K562 (cell line): ENCODE data around the gene PCK2. TPM values are rescaled to one million over a fixed set of nuclear protein-coding genes. Genes with fewer than 3 reads are reported as not detected.

Experiments used
- ARID1B ChIP-seq: fragments of 450-650 bp; IDR thresholded peaks from 2 replicates; pipeline ENCODE4 v1.6.1; 2016; ENCODE audit warnings: antibody characterized with exemption, mild to moderate bottlenecking, inconsistent platforms
- E2F3 ChIP-seq: fragments of 250-450 bp; sonication (Bioruptor Pico); IDR thresholded peaks from 2 replicates; pipeline ENCODE4 v1.4.0; 2020; ENCODE audit warnings: mild to moderate bottlenecking
- FUS ChIP-seq: fragments of 200-400 bp; formaldehyde crosslinking; optimal IDR thresholded peaks from 2 replicates; pipeline ENCODE3; 2017; ENCODE audit warnings: low read depth, low read length
- HIVEP1 ChIP-seq: fragments of 250-450 bp; sonication (Bioruptor Pico); IDR thresholded peaks from 2 replicates; pipeline ENCODE4 v1.4.0; 2020; ENCODE audit warnings: mild to moderate bottlenecking
- ILF3 ChIP-seq: fragments of 450-650 bp; IDR thresholded peaks from 2 replicates; pipeline ENCODE4 v1.6.1; 2018; ENCODE audit warnings: antibody characterized with exemption, mild to moderate bottlenecking, moderate library complexity, borderline replicate concordance
- IRF9 ChIP-seq: fragments of 450-650 bp; IDR thresholded peaks from 2 replicates; pipeline ENCODE4 v1.6.1; 2016; ENCODE audit warnings: missing biosample characterization, missing genetic modification characterization
- JUN ChIP-seq, 2 experiments: sonication (generic) in 1 of 2; formaldehyde crosslinking in 1 of 2; IDR thresholded peaks; 2 replicates each; pipeline versions ENCODE4 v1.6.1 to v1.8.0; 2012 to 2022; ENCODE audit warnings: borderline replicate concordance in 2 of 2, mild to moderate bottlenecking in 2 of 2, improper control_type of control experiment in 1 of 2, low read depth in 1 of 2, low read length in 1 of 2, missing genetic modification reagents in 1 of 2
- MAZ ChIP-seq, 2 experiments: fragments of 450-650 bp in 1 of 2; sonication (generic) in 1 of 2; formaldehyde crosslinking; IDR thresholded peaks in 1 of 2; conservative IDR thresholded peaks in 1 of 2; 2 replicates each; pipeline versions ENCODE4 v1.4.0 to v1.5.0; 2020; ENCODE audit warnings: mild to moderate bottlenecking in 1 of 2, missing genetic modification reagents in 1 of 2
- MEF2A ChIP-seq: IDR thresholded peaks from 2 replicates; pipeline ENCODE4 v1.6.1; 2011; ENCODE audit warnings: low read depth, mild to moderate bottlenecking, low read length, moderate library complexity; ENCODE audit not compliant: control insufficient read depth
- MYNN ChIP-seq, 2 experiments: sonication (generic); formaldehyde crosslinking in 1 of 2; IDR thresholded peaks; 2 replicates each; pipeline versions ENCODE4 v1.5.0 to v1.6.1; 2016 to 2020; ENCODE audit warnings: antibody characterized with exemption in 1 of 2, missing genetic modification reagents in 1 of 2
- NFIC ChIP-seq: fragments of 450-650 bp; IDR thresholded peaks from 2 replicates; pipeline ENCODE4 v1.6.1; 2017; ENCODE audit warnings: mild to moderate bottlenecking, inconsistent platforms
- SIN3A ChIP-seq, 2 experiments: fragments of 150-350 bp in 1 of 2; IDR thresholded peaks; 2 replicates each; pipeline ENCODE4 v1.6.1; 2011 to 2016; ENCODE audit warnings: borderline replicate concordance in 2 of 2, low read depth in 2 of 2, low read length in 2 of 2, mild to moderate bottlenecking in 2 of 2, moderate library complexity in 2 of 2; ENCODE audit not compliant: control insufficient read depth in 1 of 2
- SNRNP70 ChIP-seq: fragments of 200-400 bp; formaldehyde crosslinking; optimal IDR thresholded peaks from 2 replicates; pipeline ENCODE3; 2017; ENCODE audit warnings: low read depth, low read length
- TAF7 ChIP-seq: fragments of 450-650 bp; IDR thresholded peaks from 2 replicates; pipeline ENCODE4 v1.6.1; 2016; ENCODE audit warnings: missing genetic modification characterization, missing compliant biosample characterization
- ZBTB7A ChIP-seq: IDR thresholded peaks from 2 replicates; pipeline ENCODE4 v1.6.1; 2011; ENCODE audit warnings: low read depth, mild to moderate bottlenecking, low read length, moderate library complexity, borderline replicate concordance; ENCODE audit not compliant: control insufficient read depth
- ZNF133 ChIP-seq: fragments of 250-450 bp; sonication (Bioruptor Pico); IDR thresholded peaks from 2 replicates; pipeline ENCODE4 v1.4.0; 2020; ENCODE audit warnings: mild to moderate bottlenecking
- ZNF766 ChIP-seq: fragments of 200-800 bp; sonication (Bioruptor generic); conservative IDR thresholded peaks from 2 replicates; pipeline ENCODE4 v1.6.1; 2016; ENCODE audit warnings: missing genetic modification characterization, missing compliant biosample characterization
- polyA plus RNA-seq, 8 experiments: library from polyadenylated mRNA; depleted of rRNA in 4 of 8; stranded (reverse) in 5 of 8; unstranded in 3 of 8; fragments of >200 nt; fragmentation: Nextera tagmentation in 2 of 8; fragmentation: Illumina TruSeq in 1 of 8; extraction: Ambion mirVana in 2 of 8; extraction: Trizol in 1 of 8; gene quantifications; 2 replicates each; pipeline versions ENCODE4 v1.2.1 to v1.2.3, GENCODE V29; 2011 to 2014; ENCODE audit warnings: inconsistent platforms in 1 of 8, missing spikeins in 1 of 8
- total RNA-seq, 7 experiments: library from RNA; depleted of rRNA in 6 of 7; stranded (reverse); fragments of >200 nt in 6 of 7; fragmentation: Illumina TruSeq in 2 of 7; extraction: Trizol in 2 of 7; gene quantifications; 2 replicates each; pipeline versions ENCODE4 v1.2.1 to v1.2.3, GENCODE V29; 2011 to 2021; ENCODE audit warnings: low replicate concordance in 1 of 7
- TF ChIP-seq, protein P1 (sequence below): fragments of 450-650 bp; formaldehyde crosslinking; conservative IDR thresholded peaks from 2 replicates; pipeline ENCODE4 v1.4.0; 2022; ENCODE audit warnings: mild to moderate bottlenecking, missing genetic modification characterization
- TF ChIP-seq, protein P2 (sequence below): fragments of 450-650 bp; conservative IDR thresholded peaks from 2 replicates; pipeline ENCODE4 v1.6.1; 2016; ENCODE audit warnings: missing genetic modification characterization, low read depth, mild to moderate bottlenecking, missing compliant biosample characterization, moderate library complexity
- TF ChIP-seq, protein P3 (sequence below): fragments of 250-450 bp; sonication (Bioruptor Pico); IDR thresholded peaks from 2 replicates; pipeline ENCODE4 v1.8.0; 2021; ENCODE audit warnings: moderate library complexity, mild to moderate bottlenecking, inconsistent platforms

PCK2 gene
- total and polyA plus RNA-seq, 9 of the 15 experiments (the other 6 are each of a cell fraction or from before 2014, with no cell fraction given): 3.3 to 60.9 (median 30.4) TPM

DNA sequence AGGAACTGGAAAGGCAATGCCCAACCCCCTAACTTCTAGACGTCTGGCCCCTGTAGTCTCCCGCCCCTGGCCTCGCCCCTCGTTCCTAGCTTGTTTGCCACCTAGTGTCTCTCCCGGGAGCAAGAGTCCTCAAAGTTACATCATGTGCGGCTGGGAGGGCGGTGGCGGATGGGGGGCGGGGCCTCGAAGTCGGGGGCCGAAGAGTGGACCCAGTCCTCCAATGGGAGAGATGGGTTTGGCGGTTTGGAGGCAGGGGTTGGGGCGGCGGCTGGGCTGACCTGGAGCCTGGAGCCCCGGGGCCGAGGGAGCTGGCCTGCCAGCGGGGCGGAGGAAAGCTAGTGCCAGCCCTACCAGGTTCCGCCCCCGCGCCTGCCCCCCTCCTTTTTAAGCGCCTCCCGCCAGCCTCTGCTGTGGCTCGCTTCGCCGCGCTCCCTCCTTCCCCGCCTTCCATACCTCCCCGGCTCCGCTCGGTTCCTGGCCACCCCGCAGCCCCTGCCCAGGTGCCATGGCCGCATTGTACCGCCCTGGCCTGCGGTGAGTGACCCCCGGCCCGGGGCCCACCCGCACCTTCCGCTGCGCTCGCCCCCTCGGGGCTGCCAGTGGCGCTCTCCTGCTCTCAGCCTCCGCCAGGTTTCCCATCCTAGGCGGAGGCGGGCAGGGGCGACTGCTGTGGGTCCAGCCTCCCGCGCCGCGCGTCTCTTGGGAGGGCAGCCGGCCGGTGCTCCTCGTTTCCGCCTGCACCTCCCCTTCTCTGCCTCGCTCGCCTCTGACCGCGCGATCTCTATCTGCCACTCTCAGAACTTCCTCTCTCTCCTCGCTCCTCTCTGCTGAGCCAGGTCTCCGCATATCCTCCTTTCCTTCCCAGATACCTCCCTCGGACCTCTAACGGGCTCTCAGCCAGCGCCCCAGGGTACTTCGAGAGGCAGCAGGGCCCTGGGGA is at the start of gene PCK2 (continued):
- TF ChIP-seq E2F3 (CRISPR knock-in tag) (peak; percentile 14; the same call in 1 of the 2 replicates), IRF9 (tag) (no peak), JUN (IDR thresholded peaks at IDR 0.05; ENCODE audit: borderline replicate concordance, low read depth, low read length) (no peak), JUN (CRISPR knock-in tag; IDR thresholded peaks at IDR 0.05; ENCODE audit: borderline replicate concordance) (no peak), MEF2A (no peak), HIVEP1 (CRISPR knock-in tag) (no peak), NFIC (no peak; the same call in 1 of the 2 replicates), FUS (no peak), SIN3A (IDR thresholded peaks at IDR 0.05; ENCODE audit: borderline replicate concordance in 2 of 2, control insufficient read depth in 1 of 2, low read depth in 2 of 2, low read length in 2 of 2) (0 out of 4 replicates have a peak, but pooled peaks of 1 of the 2 experiments have one; percentile 9), ZNF133 (CRISPR knock-in tag) (no peak), SNRNP70 (no peak), ZBTB7A (peak; percentile 58; the same call in 1 of the 2 replicates), ILF3 (no peak), MAZ (CRISPR knock-in tag; conservative IDR thresholded peaks at IDR 0.05 in 1 of 2, IDR thresholded peaks at IDR 0.05 in 1 of 2) (peak; percentile 63 to 85; a peak in 3 of 4 replicates), TAF7 (tag) (peak; percentile 66; the same call in 1 of the 2 replicates), MYNN (IDR thresholded peaks at IDR 0.05) (no peak; the same call in 1 of the 2 replicates), MYNN (CRISPR knock-in tag; IDR thresholded peaks at IDR 0.05) (no peak), ARID1B (no peak; the same call in 1 of the 2 replicates), ZNF766 (CRISPR knock-in tag) (no peak; the same call in 1 of the 2 replicates)
- TF ChIP-seq, protein P1, sequence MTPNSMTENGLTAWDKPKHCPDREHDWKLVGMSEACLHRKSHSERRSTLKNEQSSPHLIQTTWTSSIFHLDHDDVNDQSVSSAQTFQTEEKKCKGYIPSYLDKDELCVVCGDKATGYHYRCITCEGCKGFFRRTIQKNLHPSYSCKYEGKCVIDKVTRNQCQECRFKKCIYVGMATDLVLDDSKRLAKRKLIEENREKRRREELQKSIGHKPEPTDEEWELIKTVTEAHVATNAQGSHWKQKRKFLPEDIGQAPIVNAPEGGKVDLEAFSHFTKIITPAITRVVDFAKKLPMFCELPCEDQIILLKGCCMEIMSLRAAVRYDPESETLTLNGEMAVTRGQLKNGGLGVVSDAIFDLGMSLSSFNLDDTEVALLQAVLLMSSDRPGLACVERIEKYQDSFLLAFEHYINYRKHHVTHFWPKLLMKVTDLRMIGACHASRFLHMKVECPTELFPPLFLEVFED (CRISPR knock-in tag): no peak
- TF ChIP-seq, protein P2, sequence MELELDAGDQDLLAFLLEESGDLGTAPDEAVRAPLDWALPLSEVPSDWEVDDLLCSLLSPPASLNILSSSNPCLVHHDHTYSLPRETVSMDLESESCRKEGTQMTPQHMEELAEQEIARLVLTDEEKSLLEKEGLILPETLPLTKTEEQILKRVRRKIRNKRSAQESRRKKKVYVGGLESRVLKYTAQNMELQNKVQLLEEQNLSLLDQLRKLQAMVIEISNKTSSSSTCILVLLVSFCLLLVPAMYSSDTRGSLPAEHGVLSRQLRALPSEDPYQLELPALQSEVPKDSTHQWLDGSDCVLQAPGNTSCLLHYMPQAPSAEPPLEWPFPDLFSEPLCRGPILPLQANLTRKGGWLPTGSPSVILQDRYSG: no peak
- TF ChIP-seq, protein P3, sequence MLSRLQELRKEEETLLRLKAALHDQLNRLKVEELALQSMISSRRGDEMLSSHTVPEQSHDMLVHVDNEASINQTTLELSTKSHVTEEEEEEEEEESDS (CRISPR knock-in tag): no peak
